Right ventricle myocardium inferior (tissue), 1 donor: ENCODE data around the gene KLHL5. TPM values are rescaled to one million over a fixed set of nuclear protein-coding genes. Genes with fewer than 3 reads are reported as not detected.
"Not testable (repeated sequence)": the region's sequence is repeated elsewhere in the genome, so short reads cannot be mapped to it uniquely, and the experiment has no call there.

Source experiments
- ATAC-seq: fragments of 200-7000 bp; cut with Tn5 transposase; one replicate; pipeline ENCODE4 v1.9.1; 2020; ENCODE audit warnings: mild to moderate bottlenecking, moderate library complexity
- DNase-seq: peaks from one replicate; pipeline ENCODE4 v3.0.0; 2021; ENCODE audit errors: missing footprints
- intact Hi-C: fragments of 100-400 bp; cut with DNase I; formaldehyde crosslinking; loops from one replicate; pipeline ENCODE4 v1.11.0; 2022
- long read RNA-seq: library from polyadenylated mRNA; unstranded; transcript quantifications from one replicate; pipeline ENCODE4 v2.0.0, GENCODE V29; 2021
- total RNA-seq: library from RNA; stranded (reverse); fragmentation: NEBNext Ultra II Directional; extraction: Animal tissue kit (Norgen Biotek cat#: 25700); gene quantifications from one replicate; pipeline ENCODE4 v1.2.1, GENCODE V29; 2021
- donor health status: DM: no; HTN: yes; CAD: no; lungs with severe emphysema.

Gene KLHL5, protein sequence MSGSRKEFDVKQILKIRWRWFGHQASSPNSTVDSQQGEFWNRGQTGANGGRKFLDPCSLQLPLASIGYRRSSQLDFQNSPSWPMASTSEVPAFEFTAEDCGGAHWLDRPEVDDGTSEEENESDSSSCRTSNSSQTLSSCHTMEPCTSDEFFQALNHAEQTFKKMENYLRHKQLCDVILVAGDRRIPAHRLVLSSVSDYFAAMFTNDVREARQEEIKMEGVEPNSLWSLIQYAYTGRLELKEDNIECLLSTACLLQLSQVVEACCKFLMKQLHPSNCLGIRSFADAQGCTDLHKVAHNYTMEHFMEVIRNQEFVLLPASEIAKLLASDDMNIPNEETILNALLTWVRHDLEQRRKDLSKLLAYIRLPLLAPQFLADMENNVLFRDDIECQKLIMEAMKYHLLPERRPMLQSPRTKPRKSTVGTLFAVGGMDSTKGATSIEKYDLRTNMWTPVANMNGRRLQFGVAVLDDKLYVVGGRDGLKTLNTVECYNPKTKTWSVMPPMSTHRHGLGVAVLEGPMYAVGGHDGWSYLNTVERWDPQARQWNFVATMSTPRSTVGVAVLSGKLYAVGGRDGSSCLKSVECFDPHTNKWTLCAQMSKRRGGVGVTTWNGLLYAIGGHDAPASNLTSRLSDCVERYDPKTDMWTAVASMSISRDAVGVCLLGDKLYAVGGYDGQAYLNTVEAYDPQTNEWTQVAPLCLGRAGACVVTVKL
- 15.4 TPM for total RNA-seq
- long read RNA-seq, transcript KLHL5-205 (11 exons, 2,926 nt) = major isoform, 9 of 12 reads
- long read RNA-seq, partial matches to known transcripts = 0 of 12 reads
- long read RNA-seq, other reads (novel, unspliced or antisense) = 2 of 12 reads

DNA sequence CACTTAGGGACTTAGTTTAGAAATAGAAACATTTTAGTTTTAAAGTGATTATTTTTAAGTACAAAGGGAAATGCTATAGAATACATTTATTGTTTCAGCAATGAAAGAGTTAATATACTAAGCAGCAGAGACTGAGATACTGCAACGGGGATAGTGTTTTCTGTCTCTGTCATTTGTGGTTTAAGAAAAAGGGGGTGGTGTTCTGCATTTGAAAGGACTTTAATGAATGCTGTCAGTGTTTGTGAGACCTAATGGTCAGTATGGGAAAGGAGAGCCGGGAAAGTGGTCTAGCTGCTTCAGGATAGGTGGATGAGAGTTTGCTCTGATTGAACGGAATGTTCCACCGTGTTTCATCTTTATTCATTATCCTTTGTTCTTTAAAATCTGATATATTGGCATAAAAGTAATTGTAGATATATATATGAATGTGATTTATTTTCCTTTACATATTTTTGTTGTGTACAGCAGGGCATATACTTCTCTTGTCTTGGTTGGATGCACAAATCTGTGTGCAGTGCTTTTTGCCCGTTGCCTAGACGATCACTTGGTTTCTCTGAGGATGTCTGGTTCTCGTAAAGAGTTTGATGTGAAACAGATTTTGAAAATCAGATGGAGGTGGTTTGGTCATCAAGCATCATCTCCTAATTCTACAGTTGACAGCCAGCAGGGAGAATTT is at the start of gene KLHL5:
Gene KLHL5 (plus strand): TSS at position 139 of the 676 bp plus-strand sequence. CDS start 421 bp downstream, at position 560.
- DNase-seq = no peak
- intact Hi-C loops = no loop called here
- ATAC-seq = no peak

DNA sequence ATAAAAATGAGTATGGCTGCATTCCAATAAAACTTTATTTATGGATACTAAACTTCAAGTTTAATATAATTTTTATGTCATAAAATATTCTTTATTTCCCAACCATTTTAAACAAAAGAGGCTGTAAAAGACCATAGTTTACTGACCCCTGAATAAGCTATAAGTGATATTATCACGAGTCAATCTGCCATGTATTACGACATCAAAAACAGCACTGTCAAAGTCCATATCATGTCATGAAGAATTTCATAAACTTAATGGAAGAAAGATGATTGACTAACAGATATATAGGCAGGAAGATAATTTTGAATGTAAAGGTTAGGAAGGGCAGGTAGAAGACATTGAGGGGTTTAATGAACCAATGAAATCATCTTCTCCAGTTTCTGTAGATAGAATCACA is 48.0 kb upstream of the KLHL5 start:
- intact Hi-C loops = no loop called here
- DNase-seq = no peak
- ATAC-seq = no peak

DNA sequence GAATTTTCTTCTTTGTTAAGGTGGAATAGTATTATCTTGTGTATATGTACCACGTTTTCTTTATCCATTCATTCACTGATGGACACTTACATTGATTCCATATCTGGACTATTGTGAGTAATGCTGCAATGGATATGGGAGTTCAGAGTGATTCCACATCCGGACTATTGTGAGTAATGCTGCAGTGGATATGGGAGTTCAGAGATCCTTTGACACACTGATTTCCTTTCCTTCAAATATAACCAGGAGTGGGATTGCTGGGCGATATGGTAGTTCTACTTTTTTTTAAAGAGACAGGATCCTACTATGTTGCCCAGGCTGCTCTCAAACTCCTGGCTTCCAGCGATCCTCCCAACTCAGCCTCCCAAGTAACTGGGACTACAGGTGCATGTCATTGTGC is 41.9 kb upstream of the KLHL5 start:
- no peak for DNase-seq
- ATAC-seq = no peak
- intact Hi-C loops = no loop called here

DNA sequence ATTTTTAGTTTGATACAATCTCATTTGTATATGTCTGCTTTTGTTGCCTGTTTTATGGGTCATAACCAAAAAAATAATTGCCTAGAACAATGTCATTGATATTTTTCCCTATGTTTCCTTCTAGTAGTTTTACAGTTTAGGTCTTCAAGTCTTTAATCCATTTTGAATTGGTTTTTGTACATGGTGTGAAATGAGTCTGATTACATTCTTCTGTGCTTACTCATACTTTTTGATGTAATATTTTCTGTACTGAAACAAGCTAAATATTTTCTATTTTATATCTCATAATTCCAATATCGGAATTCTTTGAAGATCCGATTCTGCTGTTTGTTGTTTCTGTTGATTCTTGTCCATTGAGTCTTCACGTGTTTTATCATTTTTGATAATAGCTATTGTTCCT is 40.4 kb upstream of the KLHL5 start:
- intact Hi-C loops = no loop called here
- ATAC-seq = no peak

DNA sequence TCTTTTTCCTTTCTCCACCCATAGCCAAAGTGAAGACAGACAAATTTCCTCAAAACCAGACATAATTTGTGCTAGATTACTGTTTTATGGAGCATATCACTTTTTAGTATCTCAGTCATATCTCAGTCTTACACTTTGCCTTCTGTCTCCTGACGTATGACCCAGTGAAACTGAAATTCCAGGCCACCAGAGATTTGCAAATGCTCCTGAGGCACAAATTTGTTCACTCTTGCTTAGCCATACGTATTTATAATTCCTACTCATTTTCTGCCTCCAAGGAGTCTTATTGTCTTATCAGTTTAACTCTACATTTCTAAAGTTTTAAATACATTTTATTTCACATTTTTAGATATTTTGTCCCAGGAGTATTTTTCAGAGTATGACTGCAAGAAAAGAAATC is 39.8 kb upstream of the KLHL5 start:
- intact Hi-C loops = no loop called here
- ATAC-seq = no peak

More for the DNA sequence above, 40.4 kb upstream of the KLHL5 start:
- no peak for DNase-seq

DNA sequence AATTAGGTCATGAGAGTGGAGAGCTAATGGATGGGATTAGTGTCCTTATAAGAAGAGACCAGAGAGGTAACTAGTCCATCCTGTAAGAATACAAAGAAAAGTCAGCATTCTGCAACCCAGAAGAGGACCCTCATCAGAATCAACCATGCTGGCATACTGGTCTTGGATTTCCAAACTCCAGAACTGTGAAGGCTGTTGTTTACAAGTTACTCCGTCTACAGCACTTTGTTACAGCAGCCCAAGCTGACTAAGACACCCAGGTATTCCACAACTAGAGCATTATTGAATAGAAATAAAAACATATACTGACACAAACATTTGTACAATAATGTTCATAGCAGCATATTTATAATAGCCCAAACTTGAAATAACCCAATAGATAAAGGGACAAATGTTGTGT is 39.0 kb upstream of the KLHL5 start:
- ATAC-seq (no peak), DNase-seq (no peak)
- intact Hi-C loops = no loop called here

More for the DNA sequence above, 39.8 kb upstream of the KLHL5 start:
- no peak for DNase-seq

DNA sequence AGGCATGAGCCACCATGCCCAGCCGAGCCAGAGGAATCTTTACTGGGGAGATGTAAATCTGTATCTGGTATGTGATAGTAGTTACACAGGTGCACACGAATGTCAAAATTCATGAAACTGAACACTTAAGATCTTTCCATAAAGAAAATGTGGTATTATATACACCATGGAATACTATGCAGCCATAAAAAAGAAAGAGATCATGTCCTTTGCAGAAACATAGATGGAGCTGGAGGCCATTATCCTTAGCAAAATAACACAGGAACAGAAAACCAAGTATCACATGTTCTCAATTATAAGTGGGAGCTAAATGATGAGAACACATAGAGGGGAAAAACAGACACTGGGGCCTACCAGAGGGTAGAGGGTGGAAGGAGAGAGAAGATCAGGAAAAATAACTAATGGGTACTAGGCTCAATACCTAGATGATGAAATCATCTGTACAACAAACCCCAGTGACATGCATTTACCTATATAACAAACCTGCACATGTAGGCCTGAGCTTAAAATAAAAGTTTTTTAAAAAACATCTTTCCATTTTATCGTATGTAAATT is 37.6 kb upstream of the KLHL5 start:
- ATAC-seq (no peak), DNase-seq (no peak)
- intact Hi-C loops = no loop called here

DNA sequence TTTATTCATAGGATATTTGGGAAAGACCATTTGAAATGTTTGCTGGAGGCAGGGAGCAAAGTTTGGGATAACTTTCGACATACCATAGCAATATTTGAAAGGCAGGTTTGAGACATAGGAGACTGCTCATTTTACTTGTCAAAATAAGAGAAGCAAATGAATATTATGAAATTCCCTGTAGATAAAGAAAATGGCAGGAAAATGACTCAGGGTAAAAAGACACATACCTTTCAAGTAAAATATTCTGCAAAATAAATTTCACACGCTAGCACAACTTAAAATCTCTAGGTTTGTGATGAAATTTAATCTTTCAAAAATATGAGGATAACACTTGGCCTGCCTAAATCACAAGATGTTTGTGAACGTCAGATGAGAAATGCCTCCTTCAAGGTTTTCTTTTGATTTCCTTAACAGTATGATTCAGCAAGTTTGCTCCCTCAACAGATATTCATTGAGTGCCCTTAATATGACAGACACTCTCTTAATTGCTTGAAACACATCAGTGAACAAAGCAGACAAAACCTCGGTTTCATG is 36.4 kb upstream of the KLHL5 start:
- DNase-seq (no peak), ATAC-seq (no peak)
- intact Hi-C loops = no loop called here

DNA sequence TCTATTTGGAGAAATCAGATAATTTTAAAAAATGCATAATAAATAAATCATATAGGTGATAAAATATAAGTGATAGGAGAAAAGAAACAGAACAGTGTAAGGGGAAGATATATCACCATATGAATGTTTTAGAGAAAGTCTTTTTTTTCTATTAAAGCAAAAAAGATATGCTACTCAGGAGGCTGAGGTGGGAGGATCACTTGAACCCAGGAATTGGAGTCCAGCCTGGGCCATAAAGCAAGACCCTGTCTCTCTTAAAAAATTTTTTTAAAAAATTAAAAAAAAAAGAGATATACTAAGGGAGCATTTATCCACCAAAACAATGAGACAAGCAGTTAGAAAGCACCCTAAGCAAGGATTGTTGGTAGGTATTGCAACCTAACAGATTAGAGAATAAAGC is 35.9 kb upstream of the KLHL5 start:
- intact Hi-C loops = no loop called here
- ATAC-seq (no peak), DNase-seq (no peak)

DNA sequence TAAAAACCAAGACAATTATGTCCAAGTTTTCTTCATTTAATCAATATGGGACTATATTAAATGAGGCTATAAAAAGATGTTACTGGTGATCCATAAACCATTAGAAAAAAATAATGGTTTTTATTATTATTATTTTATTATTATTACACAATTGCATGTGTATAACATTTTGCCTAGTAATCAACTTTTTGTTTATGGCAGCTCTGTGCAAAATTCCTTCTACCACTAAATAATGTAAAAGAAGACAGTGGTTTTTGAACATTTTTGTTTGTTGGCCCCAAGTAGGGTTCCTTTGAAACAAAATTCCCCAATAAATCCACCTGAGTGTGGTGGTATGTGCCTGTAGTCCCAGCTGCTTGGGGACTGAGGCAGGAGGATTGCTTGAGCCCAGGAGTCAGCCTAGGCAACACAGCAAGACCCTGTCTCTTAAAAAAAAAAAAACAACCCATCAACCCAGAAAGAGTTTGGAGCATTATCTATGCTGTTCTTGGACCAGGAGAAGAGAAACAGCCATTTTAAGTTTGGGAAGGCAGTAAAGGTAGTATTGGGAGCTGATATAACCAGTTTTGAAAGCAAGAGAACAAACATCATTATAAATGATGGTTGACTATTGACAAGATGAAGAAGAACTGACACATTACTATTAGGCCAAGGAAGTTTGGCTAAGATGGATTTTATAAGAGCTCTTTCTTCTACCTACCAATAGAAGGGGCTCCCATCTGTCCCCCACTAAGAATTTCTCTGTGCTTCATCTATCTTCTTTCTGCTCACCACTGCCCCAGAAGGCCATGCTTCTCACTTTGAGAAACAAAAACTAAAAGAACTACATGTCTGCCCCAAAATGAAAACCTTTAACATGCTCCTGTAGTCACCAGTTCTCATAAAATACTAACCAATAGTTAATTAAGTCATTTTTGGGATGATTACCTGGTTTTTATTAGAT is 32.0 kb upstream of the KLHL5 start:
- intact Hi-C loops = no loop called here
- no peak for ATAC-seq
- no peak for DNase-seq

DNA sequence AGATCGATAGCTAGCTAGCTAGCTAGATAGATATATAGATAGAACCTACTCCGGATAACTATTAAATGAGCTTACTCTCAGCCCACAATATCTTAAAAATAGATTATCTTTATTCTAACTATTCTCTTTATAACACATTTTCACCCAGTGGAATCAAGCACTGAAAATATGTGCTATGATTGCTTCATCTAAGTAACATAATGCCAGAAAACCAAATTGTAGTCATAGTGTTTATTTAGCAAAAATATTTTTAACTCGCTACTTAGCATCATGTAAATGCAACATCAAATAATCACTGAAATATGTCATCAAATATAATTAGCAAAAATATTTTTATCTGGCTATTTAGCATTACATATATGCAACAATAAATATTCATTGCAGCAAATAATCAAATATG is 31.3 kb upstream of the KLHL5 start:
- no peak for DNase-seq
- ATAC-seq = no peak
- intact Hi-C loops = no loop called here

DNA sequence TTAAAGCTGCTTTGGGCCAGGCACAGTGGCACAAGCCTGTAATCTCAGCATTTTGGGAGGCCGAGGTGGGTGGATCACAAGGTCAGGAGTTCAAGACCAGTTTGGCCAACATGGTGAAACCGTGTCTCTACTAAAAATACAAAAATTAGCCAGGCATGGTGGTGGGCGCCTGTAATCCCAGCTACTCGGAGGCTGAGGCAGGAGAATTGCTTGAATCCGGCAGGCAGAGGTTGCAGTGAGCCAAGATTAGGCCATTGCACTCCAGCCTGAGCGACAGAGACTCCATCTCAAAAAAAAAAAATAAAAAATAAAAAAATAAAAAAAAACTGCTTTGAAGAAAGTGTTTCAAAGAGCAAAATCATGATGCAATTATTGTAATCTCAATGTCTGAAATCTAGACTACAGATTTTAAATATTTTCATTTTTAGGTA is 30.4 kb upstream of the KLHL5 start:
- ATAC-seq, intact Hi-C loops, DNase-seq: not testable (repeated sequence)

DNA sequence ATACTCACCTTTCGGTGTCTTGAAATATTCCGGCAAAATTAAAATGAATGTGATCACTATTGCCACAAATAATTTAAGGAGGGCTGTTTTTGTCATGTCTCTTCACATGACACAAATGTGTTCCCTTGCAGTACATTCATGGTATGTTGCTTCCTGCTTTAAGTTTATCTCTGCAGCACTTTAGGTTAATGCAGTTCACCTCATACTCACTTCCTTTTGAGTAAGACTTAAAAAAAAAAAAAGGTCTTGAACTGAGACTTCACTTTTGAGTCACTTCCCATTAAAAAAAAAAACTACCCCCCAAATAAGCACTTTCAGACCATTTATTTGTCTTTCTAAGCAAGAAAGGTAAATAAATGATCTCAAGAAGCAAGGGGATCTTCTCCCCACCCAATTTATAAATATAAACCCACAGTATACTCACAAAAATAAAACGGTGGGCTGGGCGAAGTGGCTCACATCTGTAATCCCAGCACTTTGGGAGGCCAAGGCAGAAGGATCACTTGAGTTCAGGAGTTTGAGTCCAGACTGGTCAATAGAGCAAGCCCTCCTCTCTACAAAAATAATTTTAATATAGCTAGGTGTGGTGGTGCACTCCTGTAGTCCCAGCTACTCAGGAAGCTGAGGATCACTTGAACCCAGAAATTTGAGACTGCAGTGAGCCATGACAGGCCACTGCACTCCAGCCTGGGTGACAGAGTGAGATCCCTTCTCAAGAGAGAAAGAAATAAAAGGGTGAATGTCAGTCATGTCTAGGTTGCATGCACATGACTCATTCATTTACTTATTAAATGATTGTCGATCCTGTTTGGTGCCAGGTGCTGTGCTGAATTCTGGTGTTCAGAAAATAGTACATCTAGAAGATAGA is 29.6 kb upstream of the KLHL5 start, which contains the start of gene TMEM156:
Gene TMEM156 (minus strand): TSS at position 192 of the 868 bp plus-strand sequence. CDS start 96 bp downstream, at position 96.
- ATAC-seq = no peak
- intact Hi-C loops = no loop called here

DNA sequence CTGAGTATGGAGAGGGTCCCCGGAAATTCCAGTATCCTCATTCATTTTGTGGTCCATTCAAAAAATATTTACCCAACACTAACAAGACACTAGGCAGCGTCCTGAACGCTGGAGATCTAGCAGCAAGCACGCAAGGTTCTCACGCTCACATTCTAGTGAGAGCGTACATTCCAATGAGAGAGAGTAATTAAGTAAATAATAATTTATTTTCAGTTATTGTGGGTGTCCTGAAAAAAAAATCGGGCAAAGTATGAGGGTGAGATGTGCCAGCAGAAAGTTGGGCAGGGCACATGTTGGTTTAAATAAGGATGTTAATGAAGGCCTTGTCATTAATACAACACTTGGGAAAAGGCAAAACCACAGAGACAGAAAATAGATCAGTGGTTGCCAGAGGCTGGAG is 25.9 kb upstream of the KLHL5 start:
- DNase-seq (no peak), ATAC-seq (no peak)
- intact Hi-C loops = no loop called here

More for the DNA sequence above, 29.6 kb upstream of the KLHL5 start, which contains the start of gene TMEM156:
- no peak for DNase-seq

DNA sequence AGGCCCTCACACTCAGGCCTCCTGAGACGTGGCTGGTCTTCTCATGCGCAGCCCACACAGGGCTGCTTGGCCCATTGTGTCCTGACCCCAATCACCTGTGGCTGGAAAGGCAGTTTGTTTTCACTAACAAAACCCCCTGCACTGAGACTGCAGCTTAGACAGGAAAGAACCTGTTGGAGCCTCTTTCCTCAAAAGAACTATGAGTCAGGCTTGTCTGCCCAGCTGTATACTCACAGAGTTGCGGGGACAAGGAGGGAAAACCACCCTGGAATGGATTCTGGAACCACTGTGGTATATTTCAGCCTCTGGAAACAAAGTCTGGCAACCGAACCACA is 24.6 kb upstream of the KLHL5 start:
- ATAC-seq (no peak), DNase-seq (no peak)
- intact Hi-C loops = no loop called here

DNA sequence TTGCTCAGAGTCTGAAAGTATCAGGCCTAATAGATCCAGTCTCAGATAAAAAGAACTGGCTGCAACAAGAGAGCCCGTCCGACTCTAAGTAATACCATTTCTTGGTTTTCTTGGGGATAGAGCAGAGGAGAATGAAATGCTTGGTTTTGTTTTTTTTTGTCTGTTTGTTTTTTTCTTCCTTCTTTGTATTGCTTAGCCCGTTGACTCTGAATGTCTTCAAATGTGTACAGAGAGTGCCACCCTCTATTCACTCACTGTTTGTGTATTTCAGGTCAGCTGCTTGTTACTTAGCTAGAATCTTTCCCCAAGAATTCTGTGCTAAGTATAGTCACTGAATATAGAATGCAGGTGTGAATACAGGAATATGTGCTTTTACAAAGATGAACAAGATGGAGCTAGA is 24.1 kb upstream of the KLHL5 start:
- intact Hi-C loops = no loop called here
- ATAC-seq (no peak), DNase-seq (no peak)

DNA sequence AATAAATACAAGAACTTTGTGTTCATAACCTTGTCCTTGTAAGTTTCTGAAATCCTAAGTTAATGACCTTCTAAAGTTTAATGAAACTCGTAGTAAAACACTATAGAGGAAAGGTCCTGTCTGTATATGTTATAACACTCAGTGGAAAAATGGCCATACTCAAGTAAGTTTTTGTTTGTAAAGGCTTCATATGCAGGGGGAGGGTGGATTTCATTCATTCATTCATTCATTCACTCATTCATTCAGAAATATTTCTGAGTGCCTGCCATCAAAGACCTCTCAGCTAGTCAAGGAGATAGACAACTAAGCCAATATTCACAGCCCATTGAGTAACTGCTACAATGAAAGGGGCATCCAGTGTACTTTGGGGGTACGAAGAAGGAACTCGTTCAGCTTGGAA is 22.9 kb upstream of the KLHL5 start:
- ATAC-seq = no peak

More for the DNA sequence above, 22.9 kb upstream of the KLHL5 start:
- no peak for DNase-seq
- intact Hi-C loops = no loop called here
